Panc1 (cell line): Measurements from ENCODE around the gene LRBA. TPM values are rescaled to one million over a fixed set of nuclear protein-coding genes. Genes with fewer than 3 reads are reported as not detected.

Source experiments
- ATAC-seq: fragments of 200-7000 bp; cut with Tn5 transposase; 2 replicates; pipeline ENCODE4 v1.9.1; 2020; ENCODE audit warnings: mild to moderate bottlenecking, moderate library complexity
- BruUV-seq: library from RNA; stranded (reverse); fragments of 400-500 nt; replicated peaks from 2 replicates; lab custom pipeline; 2021; lab: Mats Ljungman, UMichigan
- CTCF ChIA-PET: fragments of 300-600 bp; sonication (Branson Sonifier 250); formaldehyde crosslinking; loops from one replicate; lab custom pipeline; 2022; ENCODE audit warnings: antibody characterized with exemption; lab: Charles Lee
- POLR2A ChIA-PET: fragments of 300-600 bp; sonication (Branson Sonifier 250); formaldehyde crosslinking; loops from one replicate; lab custom pipeline; 2022; ENCODE audit warnings: antibody characterized with exemption; lab: Charles Lee
- DNase-seq: peaks from one replicate; pipeline ENCODE4 v3.0.0-alpha.2; 2010; ENCODE audit warnings: low read depth, low spot score
- H3K27ac ChIP-seq: 2 replicates; pipeline ENCODE4 v1.5.1; 2011; ENCODE audit warnings: mild to moderate bottlenecking, low read length, inconsistent platforms
- H3K27me3 ChIP-seq: fragments of 200-500 bp; sonication (Bioruptor generic); 2 replicates; pipeline ENCODE4 v1.6.0; 2014; ENCODE audit warnings: low read length, inconsistent platforms; ENCODE audit not compliant: control insufficient read depth, insufficient read depth
- H3K36me3 ChIP-seq: fragments of 200-500 bp; sonication (Bioruptor generic); 2 replicates; pipeline ENCODE4 v1.5.1; 2014; ENCODE audit warnings: inconsistent platforms, mild to moderate bottlenecking, low read length, moderate library complexity; ENCODE audit not compliant: control insufficient read depth, insufficient read depth
- H3K4me1 ChIP-seq: 2 replicates; pipeline ENCODE4 v1.5.1; 2011; ENCODE audit warnings: inconsistent platforms, mild to moderate bottlenecking, low read length, moderate library complexity; ENCODE audit not compliant: control insufficient read depth, insufficient read depth
- H3K4me3 ChIP-seq, 2 experiments: 2 replicates each; pipeline ENCODE4 v1.5.1; 2011 to 2012; ENCODE audit warnings: low read depth in 2 of 2, low read length in 2 of 2, mild to moderate bottlenecking in 2 of 2, inconsistent platforms in 1 of 2, moderate library complexity in 1 of 2
- H3K9me3 ChIP-seq: fragments of 200-500 bp; sonication (Bioruptor generic); 2 replicates; pipeline ENCODE4 v1.5.1; 2014; ENCODE audit warnings: low read depth, mild to moderate bottlenecking, inconsistent platforms, low read length, moderate library complexity; ENCODE audit not compliant: control insufficient read depth, insufficient read depth
- CTCF ChIP-seq: fragments of 450-650 bp; IDR thresholded peaks from 2 replicates; pipeline ENCODE4 v1.5.1; 2017; ENCODE audit warnings: mild to moderate bottlenecking
- POLR2AphosphoS5 ChIP-seq: IDR thresholded peaks from 2 replicates; pipeline ENCODE4 v1.6.1; 2012; ENCODE audit warnings: mild to moderate bottlenecking, low read depth, low read length, moderate library complexity
- REST ChIP-seq, 2 experiments: IDR thresholded peaks; 2 replicates each; pipeline ENCODE4 v1.6.1; 2011 to 2012; ENCODE audit warnings: low read depth in 2 of 2, control low read depth in 1 of 2, low read length in 1 of 2, mild to moderate bottlenecking in 1 of 2, moderate library complexity in 1 of 2; ENCODE audit not compliant: insufficient read depth in 1 of 2
- SIN3A ChIP-seq: IDR thresholded peaks from 2 replicates; pipeline ENCODE4 v1.6.1; 2012; ENCODE audit warnings: low read depth, mild to moderate bottlenecking, low read length, moderate library complexity, borderline replicate concordance; ENCODE audit not compliant: insufficient read depth
- TCF7L2 ChIP-seq: IDR thresholded peaks from 2 replicates; pipeline ENCODE4 v1.6.1; 2011; ENCODE audit warnings: mild to moderate bottlenecking, low read depth, low read length, inconsistent platforms
- in situ Hi-C: cut with HindIII; loops from 2 replicates; pipeline ENCODE4 v1.10.0; 2016; ENCODE audit warnings: low sequenced_read_pairs, low pct_unique_long_range_greater_than_20kb
- intact Hi-C: fragments of 100-400 bp; cut with micrococcal nuclease; formaldehyde crosslinking; loops from one replicate; pipeline ENCODE4 v1.10.0; 2022; ENCODE audit not compliant: unreplicated experiment
- total RNA-seq: library from RNA; stranded (reverse); gene quantifications from one replicate; pipeline ENCODE4 v1.2.1, GENCODE V29; 2021; ENCODE audit not compliant: unreplicated experiment

LRBA gene
- total RNA-seq, 1 experiment from 2014 or later, result 26.4 TPM

GRCh38 chr4:150348079-150348478 lies 667.0 kb downstream of the LRBA start:
- intact Hi-C loops, result no loop called here
- TF ChIP-seq REST (IDR thresholded peaks at IDR 0.05; ENCODE audit: insufficient read depth in 1 of 2, low read depth in 2 of 2, low read length in 1 of 2) (no peak), SIN3A (no peak), CTCF (no peak), TCF7L2 (no peak)
- ChIA-PET CTCF (no interaction called here), POLR2A (no interaction called here)
- no peak overlapping the region for H3K4me3 ChIP-seq
- no peaks in the 10 kb centered on the region for H3K9me3 ChIP-seq
- BruUV-seq, result no TSS peak
- H3K27ac ChIP-seq, result no peak overlapping the region
- no peaks in the 10 kb centered on the region for H3K4me1 ChIP-seq
- no peaks in the 10 kb centered on the region for H3K27me3 ChIP-seq
- in situ Hi-C loops, result no loop called here
- ATAC-seq, result peak; percentile 62
- peak; percentile 39 for DNase-seq
- H3K36me3 ChIP-seq, result no peaks in the 10 kb centered on the region

GRCh38 chr4:150345207-150345744 lies 669.8 kb downstream of the LRBA start:
- DNase-seq (no peak), ATAC-seq (no peak)
- no peaks in the 10 kb centered on the region for H3K27me3 ChIP-seq
- no peak for TF ChIP-seq POLR2AphosphoS5
- TF ChIP-seq CTCF, result no peak
- no peak for TF ChIP-seq TCF7L2
- TF ChIP-seq REST (IDR thresholded peaks at IDR 0.05; ENCODE audit: insufficient read depth in 1 of 2, low read depth in 2 of 2, low read length in 1 of 2), result no peak
- no peak for TF ChIP-seq SIN3A
- no peak overlapping the region for H3K4me3 ChIP-seq
- intact Hi-C loops (no loop called here), in situ Hi-C loops (no loop called here)
- no peak overlapping the region for H3K27ac ChIP-seq
- H3K9me3 ChIP-seq, result no peaks in the 10 kb centered on the region
- POLR2A ChIA-PET, result no interaction called here
- no TSS peak for BruUV-seq
- CTCF ChIA-PET, result no interaction called here
- H3K4me1 ChIP-seq, result no peaks in the 10 kb centered on the region
- no peaks in the 10 kb centered on the region for H3K36me3 ChIP-seq
